OCI-LY3 (cell line): ENCODE measurements around the gene PCDHB13.
"Not testable (repeated sequence)": the region's sequence is repeated elsewhere in the genome, so short reads cannot be mapped to it uniquely, and the experiment has no call there.

Source experiments
- EZH2phosphoT487 ChIP-seq: fragments of 200-600 bp; shearing (Covaris generic); IDR thresholded peaks from 2 replicates; pipeline ENCODE4 v1.6.1; 2018; ENCODE audit warnings: antibody characterized with exemption, mixed run types, low read depth
- TF ChIP-seq, protein P1 (sequence below): fragments of 200-600, 300-600 bp; sonication (generic); IDR thresholded peaks from 2 replicates; pipeline ENCODE4 v1.5.1; 2014; ENCODE audit warnings: antibody characterized with exemption, low read length, low read depth

DNA sequence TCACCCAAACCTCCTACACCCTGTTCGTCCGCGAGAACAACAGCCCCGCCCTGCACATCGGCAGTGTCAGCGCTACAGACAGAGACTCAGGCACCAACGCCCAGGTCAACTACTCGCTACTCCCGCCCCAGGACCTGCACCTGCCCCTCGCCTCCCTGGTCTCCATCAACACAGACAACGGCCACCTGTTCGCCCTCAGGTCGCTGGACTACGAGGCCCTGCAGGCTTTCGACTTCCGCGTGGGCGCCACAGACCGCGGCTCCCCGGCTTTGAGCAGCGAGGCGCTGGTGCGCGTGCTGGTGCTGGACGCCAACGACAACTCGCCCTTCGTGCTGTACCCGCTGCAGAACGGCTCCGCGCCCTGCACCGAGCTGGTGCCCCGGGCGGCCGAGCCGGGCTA, 12.6 kb upstream of the PCDHB13 start:
- TF ChIP-seq, protein P1, sequence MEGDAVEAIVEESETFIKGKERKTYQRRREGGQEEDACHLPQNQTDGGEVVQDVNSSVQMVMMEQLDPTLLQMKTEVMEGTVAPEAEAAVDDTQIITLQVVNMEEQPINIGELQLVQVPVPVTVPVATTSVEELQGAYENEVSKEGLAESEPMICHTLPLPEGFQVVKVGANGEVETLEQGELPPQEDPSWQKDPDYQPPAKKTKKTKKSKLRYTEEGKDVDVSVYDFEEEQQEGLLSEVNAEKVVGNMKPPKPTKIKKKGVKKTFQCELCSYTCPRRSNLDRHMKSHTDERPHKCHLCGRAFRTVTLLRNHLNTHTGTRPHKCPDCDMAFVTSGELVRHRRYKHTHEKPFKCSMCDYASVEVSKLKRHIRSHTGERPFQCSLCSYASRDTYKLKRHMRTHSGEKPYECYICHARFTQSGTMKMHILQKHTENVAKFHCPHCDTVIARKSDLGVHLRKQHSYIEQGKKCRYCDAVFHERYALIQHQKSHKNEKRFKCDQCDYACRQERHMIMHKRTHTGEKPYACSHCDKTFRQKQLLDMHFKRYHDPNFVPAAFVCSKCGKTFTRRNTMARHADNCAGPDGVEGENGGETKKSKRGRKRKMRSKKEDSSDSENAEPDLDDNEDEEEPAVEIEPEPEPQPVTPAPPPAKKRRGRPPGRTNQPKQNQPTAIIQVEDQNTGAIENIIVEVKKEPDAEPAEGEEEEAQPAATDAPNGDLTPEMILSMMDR, result not testable (repeated sequence)
- not testable (repeated sequence) for TF ChIP-seq EZH2phosphoT487
